ENCODE measurements around the gene NT5C.
A peak's percentile ranks its signal among the peaks of the same experiment; 100 is the strongest.
"Not testable (repeated sequence)": the region's sequence is repeated elsewhere in the genome, so short reads cannot be mapped to it uniquely, and the experiment has no call there.

NT5C gene

DNA sequence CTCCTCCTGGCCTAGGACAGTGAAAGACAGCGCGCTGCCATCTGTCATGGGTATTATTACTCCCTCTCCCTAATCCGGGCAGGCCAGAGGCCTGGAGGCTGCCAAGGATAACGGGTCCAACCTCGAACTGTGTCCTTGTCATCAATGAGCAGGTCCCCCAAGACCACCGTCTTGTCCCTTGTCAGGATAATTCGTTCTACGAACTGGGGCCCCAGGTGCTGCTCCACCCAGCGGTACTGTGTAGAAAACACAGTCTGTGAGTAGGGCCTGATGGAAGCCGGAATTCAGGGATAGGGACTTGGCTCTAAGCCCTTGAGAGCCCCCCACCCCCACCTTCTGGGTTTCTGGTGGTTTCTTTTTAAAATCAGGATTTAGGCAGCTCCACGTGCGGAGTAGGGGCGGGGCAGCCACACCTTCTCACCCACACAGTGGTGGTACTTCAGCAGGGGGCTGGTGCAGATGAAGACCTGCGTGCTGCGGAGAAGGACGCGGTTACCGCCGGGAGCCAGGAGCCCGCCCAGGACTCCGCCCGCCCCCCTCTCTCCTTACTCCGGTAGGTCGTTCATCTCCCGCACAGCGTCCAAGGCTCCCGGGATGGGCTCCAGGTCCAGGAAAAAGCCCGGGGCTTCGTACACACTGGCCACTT lies 787 bp downstream of the NT5C start:
- no peak for TF ChIP-seq SUZ12 (IDR thresholded peaks at IDR 0.05; ENCODE audit: extremely low read depth, insufficient read depth, insufficient read length)
- TF ChIP-seq YY1 (IDR thresholded peaks at IDR 0.05; ENCODE audit: insufficient read depth, insufficient read length): no peak
- TF ChIP-seq ZNF274 (IDR thresholded peaks at IDR 0.05; ENCODE audit: low read depth, low read length): no peak

DNA sequence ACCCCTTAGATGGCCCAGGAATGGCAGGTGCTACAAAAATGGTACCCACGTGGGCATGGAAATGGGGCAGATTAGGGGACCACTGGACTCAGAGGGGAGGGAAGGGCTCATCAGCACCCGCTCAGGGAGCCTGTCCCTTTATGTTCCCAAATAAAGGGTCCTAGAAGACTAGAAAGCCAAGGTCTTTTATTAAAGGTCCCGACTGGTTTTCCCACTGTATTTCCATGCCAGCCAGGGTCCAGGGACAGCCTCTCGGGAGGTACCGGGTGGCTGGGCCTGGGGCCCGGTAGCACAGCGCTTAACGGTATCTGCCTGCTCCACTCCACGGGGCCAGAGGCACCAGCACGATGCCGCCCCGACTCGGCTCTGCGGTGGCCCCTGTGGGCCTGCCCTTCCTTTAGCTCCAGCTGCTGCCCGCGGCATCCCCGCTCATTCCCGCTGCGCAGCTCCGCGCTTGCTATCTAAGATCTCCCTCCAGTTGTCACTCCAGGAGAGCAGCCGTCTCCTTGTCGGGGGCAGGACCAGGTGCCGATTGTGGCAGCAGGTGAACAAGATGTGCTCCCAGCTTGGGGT lies 1.4 kb downstream of the NT5C start:
- peak overlapping the region; percentile 92 for H3K9ac ChIP-seq (ENCODE audit: insufficient read length, low read depth)
- TF ChIP-seq ZNF274 (IDR thresholded peaks at IDR 0.05; ENCODE audit: low read depth, low read length): no peak
- no peak for TF ChIP-seq YY1 (IDR thresholded peaks at IDR 0.05; ENCODE audit: insufficient read depth, insufficient read length)
- no peak for TF ChIP-seq SUZ12 (IDR thresholded peaks at IDR 0.05; ENCODE audit: extremely low read depth, insufficient read depth, insufficient read length)

More for the DNA sequence above, 787 bp downstream of the NT5C start:
- peak overlapping the region; percentile 92 for H3K9ac ChIP-seq (ENCODE audit: insufficient read length, low read depth)
- DNase-seq (ENCODE audit: low read depth, low spot score): no peak
- peaks cover 12% of the 10 kb centered on the region for H3K4me1 ChIP-seq (ENCODE audit: insufficient read depth, insufficient read length)
- H3K9me3 ChIP-seq (ENCODE audit: insufficient read depth, low read length): no peaks in the 10 kb centered on the region
- H3K36me3 ChIP-seq (ENCODE audit: insufficient read depth, insufficient read length, low read length): peaks cover 44% of the 10 kb centered on the region
- peak overlapping the region; percentile 76 for H3K4me3 ChIP-seq (ENCODE audit: insufficient read length, low read depth)
- no peaks in the 10 kb centered on the region for H3K27me3 ChIP-seq (ENCODE audit: insufficient read depth, insufficient read length)

DNA sequence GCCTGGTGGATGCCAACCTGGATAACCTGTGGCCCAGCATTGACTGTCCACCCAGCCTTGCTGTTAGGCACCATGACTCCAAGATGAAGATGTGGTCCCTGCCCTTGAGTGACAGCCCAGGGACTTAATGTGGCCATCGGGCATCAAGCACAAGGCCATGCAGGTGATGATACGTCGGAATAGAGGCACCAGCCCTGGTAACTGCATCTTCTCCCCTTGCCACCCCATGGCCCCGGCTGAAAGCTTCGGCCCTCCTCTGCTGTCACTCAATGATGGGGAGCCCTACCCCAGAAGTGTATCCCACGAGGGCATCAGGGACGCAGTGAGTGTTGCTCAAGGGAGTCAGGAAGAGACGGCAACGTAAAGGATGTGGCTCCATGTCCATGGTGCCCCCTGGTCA lies 2.0 kb downstream of the NT5C start:
- peaks cover 12% of the 10 kb centered on the region for H3K4me1 ChIP-seq (ENCODE audit: insufficient read depth, insufficient read length)
- no peak for TF ChIP-seq ZNF274 (IDR thresholded peaks at IDR 0.05; ENCODE audit: low read depth, low read length)
- TF ChIP-seq YY1 (IDR thresholded peaks at IDR 0.05; ENCODE audit: insufficient read depth, insufficient read length): no peak
- TF ChIP-seq SUZ12 (IDR thresholded peaks at IDR 0.05; ENCODE audit: extremely low read depth, insufficient read depth, insufficient read length): no peak
- no peak overlapping the region for H3K9ac ChIP-seq (ENCODE audit: insufficient read length, low read depth)
- no peaks in the 10 kb centered on the region for H3K9me3 ChIP-seq (ENCODE audit: insufficient read depth, low read length)
- H3K36me3 ChIP-seq (ENCODE audit: insufficient read depth, insufficient read length, low read length): peaks cover 33% of the 10 kb centered on the region
- DNase-seq (ENCODE audit: low read depth, low spot score): no peak
- no peak overlapping the region for H3K4me3 ChIP-seq (ENCODE audit: insufficient read length, low read depth)
- no peaks in the 10 kb centered on the region for H3K27me3 ChIP-seq (ENCODE audit: insufficient read depth, insufficient read length)

More for the DNA sequence above, 1.4 kb downstream of the NT5C start:
- Histone ChIP-seq H3K9me3 (ENCODE audit: insufficient read depth, low read length) (no peaks in the 10 kb centered on the region), H3K27me3 (ENCODE audit: insufficient read depth, insufficient read length) (no peaks in the 10 kb centered on the region), H3K4me3 (ENCODE audit: insufficient read length, low read depth) (peak overlapping the region; percentile 76), H3K36me3 (ENCODE audit: insufficient read depth, insufficient read length, low read length) (peaks cover 38% of the 10 kb centered on the region), H3K4me1 (ENCODE audit: insufficient read depth, insufficient read length) (peaks cover 12% of the 10 kb centered on the region)
- no peak for DNase-seq (ENCODE audit: low read depth, low spot score)

- peak overlapping the region; percentile 37 for H3K9ac ChIP-seq (ENCODE audit: insufficient read length, low read depth)
- no peak overlapping the region for H3K4me3 ChIP-seq (ENCODE audit: insufficient read length, low read depth)
- DNase-seq (ENCODE audit: low read depth, low spot score): no peak
- H3K27me3 ChIP-seq (ENCODE audit: insufficient read depth, insufficient read length): no peaks in the 10 kb centered on the region
- no peaks in the 10 kb centered on the region for H3K9me3 ChIP-seq (ENCODE audit: insufficient read depth, low read length)
- TF ChIP-seq YY1 (IDR thresholded peaks at IDR 0.05; ENCODE audit: insufficient read depth, insufficient read length): no peak
- TF ChIP-seq ZNF274 (IDR thresholded peaks at IDR 0.05; ENCODE audit: low read depth, low read length): no peak
- TF ChIP-seq SUZ12 (IDR thresholded peaks at IDR 0.05; ENCODE audit: extremely low read depth, insufficient read depth, insufficient read length): no peak
- H3K4me1 ChIP-seq (ENCODE audit: insufficient read depth, insufficient read length): peaks cover 12% of the 10 kb centered on the region
- peaks cover 28% of the 10 kb centered on the region for H3K36me3 ChIP-seq (ENCODE audit: insufficient read depth, insufficient read length, low read length)
Measured at GRCh38 chr17:75128694-75129505, 2.6 kb downstream of the NT5C start.

DNA sequence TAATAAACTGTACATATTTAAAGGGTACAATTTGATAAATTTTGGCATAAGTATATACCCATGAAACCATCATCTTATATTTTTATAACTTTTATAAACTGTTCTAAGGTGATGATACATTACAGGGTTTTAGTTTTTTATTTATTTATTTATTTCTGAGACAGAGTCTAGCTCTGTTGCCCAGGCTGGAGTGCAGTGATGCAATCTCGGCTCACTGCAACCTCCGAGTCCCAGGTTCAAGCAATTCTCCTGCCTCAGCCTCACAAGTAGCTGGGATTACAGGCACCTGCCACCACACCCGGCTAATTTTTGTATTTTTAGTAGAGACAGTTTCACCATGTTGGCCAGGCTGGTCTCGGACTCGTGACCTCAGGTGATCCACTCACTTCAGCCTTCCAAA lies 3.6 kb downstream of the NT5C start:
- not testable (repeated sequence) for H3K9me3 ChIP-seq (ENCODE audit: insufficient read depth, low read length); DNase-seq (ENCODE audit: low read depth, low spot score); H3K9ac ChIP-seq (ENCODE audit: insufficient read length, low read depth); H3K4me3 ChIP-seq (ENCODE audit: insufficient read length, low read depth); H3K27me3 ChIP-seq (ENCODE audit: insufficient read depth, insufficient read length)
- peaks cover 12% of the 10 kb centered on the region for H3K4me1 ChIP-seq (ENCODE audit: insufficient read depth, insufficient read length)
- peaks cover 28% of the 10 kb centered on the region for H3K36me3 ChIP-seq (ENCODE audit: insufficient read depth, insufficient read length, low read length)

- Histone ChIP-seq H3K9ac (ENCODE audit: insufficient read length, low read depth) (no peak overlapping the region), H3K9me3 (ENCODE audit: insufficient read depth, low read length) (no peaks in the 10 kb centered on the region), H3K27me3 (ENCODE audit: insufficient read depth, insufficient read length) (no peaks in the 10 kb centered on the region), H3K36me3 (ENCODE audit: insufficient read depth, insufficient read length, low read length) (peaks cover 24% of the 10 kb centered on the region), H3K4me3 (ENCODE audit: insufficient read length, low read depth) (no peak overlapping the region), H3K4me1 (ENCODE audit: insufficient read depth, insufficient read length) (peaks cover 12% of the 10 kb centered on the region)
- no peak for DNase-seq (ENCODE audit: low read depth, low spot score)
- TF ChIP-seq ZNF274 (IDR thresholded peaks at IDR 0.05; ENCODE audit: low read depth, low read length): no peak
- no peak for TF ChIP-seq SUZ12 (IDR thresholded peaks at IDR 0.05; ENCODE audit: extremely low read depth, insufficient read depth, insufficient read length)
Measured at GRCh38 chr17:75126954-75127353, 4.6 kb downstream of the NT5C start.

DNA sequence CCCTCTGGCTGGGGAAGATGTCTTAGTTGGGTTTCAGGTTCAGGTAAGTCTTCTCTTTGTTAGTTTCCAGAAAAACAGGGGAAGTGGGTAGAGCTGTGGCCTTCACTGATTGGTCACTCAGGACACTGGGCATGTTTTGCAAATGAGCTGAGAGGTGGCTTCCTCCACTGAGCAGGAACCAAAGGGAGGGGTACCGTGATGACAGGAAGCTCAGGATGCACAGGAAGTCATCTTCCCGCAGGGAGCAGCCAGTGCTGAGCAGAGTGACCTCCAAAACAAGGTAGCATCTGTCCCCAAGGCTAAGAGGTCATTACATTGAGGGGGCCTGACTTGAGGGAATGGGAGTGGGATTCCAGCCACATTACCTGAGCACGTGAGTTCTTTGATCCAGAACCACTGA lies 5.6 kb downstream of the NT5C start:
- H3K9me3 ChIP-seq (ENCODE audit: insufficient read depth, low read length): no peaks in the 10 kb centered on the region
- H3K4me1 ChIP-seq (ENCODE audit: insufficient read depth, insufficient read length): peaks cover 12% of the 10 kb centered on the region
- no peak for TF ChIP-seq ZNF274 (IDR thresholded peaks at IDR 0.05; ENCODE audit: low read depth, low read length)
- TF ChIP-seq SUZ12 (IDR thresholded peaks at IDR 0.05; ENCODE audit: extremely low read depth, insufficient read depth, insufficient read length): no peak
- no peak for TF ChIP-seq YY1 (IDR thresholded peaks at IDR 0.05; ENCODE audit: insufficient read depth, insufficient read length)
- peaks cover 24% of the 10 kb centered on the region for H3K36me3 ChIP-seq (ENCODE audit: insufficient read depth, insufficient read length, low read length)
- H3K9ac ChIP-seq (ENCODE audit: insufficient read length, low read depth): no peak overlapping the region
- no peak overlapping the region for H3K4me3 ChIP-seq (ENCODE audit: insufficient read length, low read depth)
- H3K27me3 ChIP-seq (ENCODE audit: insufficient read depth, insufficient read length): no peaks in the 10 kb centered on the region
- no peak for DNase-seq (ENCODE audit: low read depth, low spot score)

All from NT2/D1 (cell line).